ENCODE data around the gene BRD1.
A peak's percentile ranks its signal among the peaks of the same experiment; 100 is the strongest.
"Not testable (repeated sequence)": the region's sequence is repeated elsewhere in the genome, so short reads cannot be mapped to it uniquely, and the experiment has no call there.

BRD1 gene

DNA sequence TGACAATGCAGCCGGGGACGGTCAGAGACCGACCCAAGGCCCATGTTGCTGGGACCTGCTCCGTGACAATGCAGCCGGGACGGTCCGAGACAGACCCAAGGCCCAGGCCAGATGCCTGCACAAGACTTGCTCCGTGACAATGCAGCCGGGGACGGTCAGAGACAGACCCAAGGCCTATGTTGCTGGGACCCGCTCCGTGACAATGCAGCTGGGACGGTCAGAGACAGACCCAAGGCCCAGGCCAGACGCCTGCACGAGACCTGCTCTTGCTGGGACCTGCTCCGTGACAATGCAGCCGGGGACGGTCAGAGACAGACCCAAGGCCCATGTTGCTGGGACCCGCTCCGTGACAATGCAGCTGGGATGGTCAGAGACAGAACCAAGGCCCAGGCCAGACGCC is 45.8 kb downstream of the BRD1 start:
- H3K4me3 Mint-ChIP-seq, H3K9me3 Mint-ChIP-seq, H3K27me3 Mint-ChIP-seq, CTCF ChIA-PET, DNase-seq: not testable (repeated sequence)
- peaks cover 36% of the 10 kb centered on the region for H3K36me3 Mint-ChIP-seq
- peak overlapping the region; percentile 72 for H3K27ac Mint-ChIP-seq
- peaks cover 20% of the 10 kb centered on the region for H3K4me1 Mint-ChIP-seq

DNA sequence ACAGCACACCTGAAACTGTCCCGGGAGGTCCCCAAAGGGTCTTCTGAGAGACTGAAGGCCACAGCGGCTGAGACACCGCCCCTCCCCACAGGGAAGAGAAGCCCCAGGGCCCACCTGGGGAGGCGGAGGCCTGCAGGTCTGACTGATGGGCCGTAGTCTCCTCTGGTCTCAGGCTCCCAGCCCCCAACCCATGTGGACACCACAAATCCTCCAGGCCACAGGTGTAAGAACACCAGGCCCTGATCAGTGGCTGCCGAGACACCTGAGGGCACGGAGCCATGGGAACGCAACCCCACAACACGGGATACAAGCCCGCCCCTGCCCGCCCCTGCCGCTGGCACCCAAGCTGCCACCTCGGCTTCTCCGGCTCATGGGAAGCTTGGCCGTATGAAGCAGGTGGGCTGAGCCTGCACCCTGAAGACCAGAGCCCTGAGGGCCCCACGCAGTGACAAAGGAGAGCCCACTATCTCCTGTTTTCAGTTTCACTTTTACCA is 46.3 kb downstream of the BRD1 start:
- peak overlapping the region; percentile 72 for H3K27ac Mint-ChIP-seq
- no peaks in the 10 kb centered on the region for H3K27me3 Mint-ChIP-seq
- H3K4me3 Mint-ChIP-seq, result no peak overlapping the region
- peaks cover 18% of the 10 kb centered on the region for H3K4me1 Mint-ChIP-seq
- no peaks in the 10 kb centered on the region for H3K9me3 Mint-ChIP-seq
- peaks cover 33% of the 10 kb centered on the region for H3K36me3 Mint-ChIP-seq
- DNase-seq, result no peak
- CTCF ChIA-PET, result no interaction called here

DNA sequence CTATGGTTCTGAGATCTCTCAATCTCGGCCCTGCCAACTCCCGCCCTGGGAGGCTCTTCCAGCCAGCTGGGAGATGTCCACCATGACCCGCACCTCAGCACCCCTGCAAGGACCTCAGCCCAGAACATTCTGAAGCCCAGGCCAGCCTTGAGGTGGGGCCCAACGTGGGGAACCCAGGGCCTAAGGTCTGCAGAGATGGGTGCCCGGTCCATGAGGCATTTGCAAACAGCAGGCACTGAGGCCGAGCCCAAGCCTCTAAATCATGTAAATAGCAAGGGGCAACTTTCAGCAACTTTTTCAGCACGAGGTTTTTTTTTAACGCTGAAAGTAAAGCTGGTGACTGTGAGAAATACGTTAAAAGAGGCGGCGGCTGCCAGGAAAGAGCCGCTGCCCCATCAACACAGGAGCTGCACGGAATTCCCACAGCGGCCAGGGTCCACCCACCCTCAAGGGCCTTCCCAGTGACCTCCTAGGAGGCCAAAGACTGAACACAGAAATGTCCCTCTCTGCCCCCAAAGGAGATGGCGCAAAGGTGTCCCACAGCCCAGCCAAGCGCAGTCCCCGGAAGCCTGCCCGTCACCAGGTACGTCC is 46.9 kb downstream of the BRD1 start:
- CTCF ChIA-PET, result no interaction called here
- peaks cover 30% of the 10 kb centered on the region for H3K36me3 Mint-ChIP-seq
- H3K4me1 Mint-ChIP-seq, result peaks cover 14% of the 10 kb centered on the region
- H3K4me3 Mint-ChIP-seq, result no peak overlapping the region
- H3K9me3 Mint-ChIP-seq, result no peaks in the 10 kb centered on the region
- no peaks in the 10 kb centered on the region for H3K27me3 Mint-ChIP-seq
- H3K27ac Mint-ChIP-seq, result peak overlapping the region; percentile 24
- no peak for DNase-seq

DNA sequence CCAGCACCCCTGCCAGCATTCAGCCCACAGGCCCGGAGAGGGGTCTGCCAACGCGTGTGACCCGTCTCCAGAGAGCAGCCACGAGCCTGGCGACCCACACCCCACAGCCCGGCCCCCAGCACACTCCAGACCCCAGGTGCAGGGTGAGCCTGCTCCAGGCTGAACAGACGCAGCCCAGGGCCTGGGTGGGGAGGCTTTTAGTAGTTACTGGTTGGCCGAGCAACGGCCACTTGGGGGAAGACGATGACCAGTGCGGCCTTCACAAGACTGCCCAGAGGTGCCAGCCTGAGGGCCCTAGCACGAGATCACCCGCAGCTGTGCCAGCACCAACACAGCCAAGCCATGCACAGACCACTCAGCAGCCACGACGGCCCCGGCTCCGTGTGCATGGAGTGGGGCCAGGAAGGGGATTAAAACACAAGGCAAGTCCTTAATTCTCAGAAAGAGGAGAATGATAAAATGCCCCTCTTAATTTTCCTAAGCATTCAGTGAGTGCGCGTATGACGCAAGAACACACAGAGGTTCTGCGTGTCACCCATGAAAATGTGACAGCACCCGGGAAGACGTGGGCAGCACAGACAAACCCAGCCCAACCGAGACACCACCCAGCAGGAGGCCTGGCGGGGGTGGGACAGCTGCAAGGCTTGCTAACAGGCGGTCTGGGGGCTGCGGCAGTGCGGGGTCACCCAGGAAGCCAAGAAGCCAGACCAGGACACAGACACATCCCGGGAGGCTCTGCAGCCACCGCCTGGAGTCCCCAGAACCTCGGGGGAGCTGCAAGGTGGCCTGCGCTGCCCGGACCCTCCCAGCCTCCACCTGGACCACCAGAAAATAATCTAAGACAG is 47.6 kb downstream of the BRD1 start:
- H3K9me3 Mint-ChIP-seq, result no peaks in the 10 kb centered on the region
- no peak for DNase-seq
- CTCF ChIA-PET, result no interaction called here
- H3K4me1 Mint-ChIP-seq, result peaks cover 14% of the 10 kb centered on the region
- H3K36me3 Mint-ChIP-seq, result peaks cover 29% of the 10 kb centered on the region
- no peaks in the 10 kb centered on the region for H3K27me3 Mint-ChIP-seq
- H3K27ac Mint-ChIP-seq, result no peak overlapping the region
- H3K4me3 Mint-ChIP-seq, result no peak overlapping the region

DNA sequence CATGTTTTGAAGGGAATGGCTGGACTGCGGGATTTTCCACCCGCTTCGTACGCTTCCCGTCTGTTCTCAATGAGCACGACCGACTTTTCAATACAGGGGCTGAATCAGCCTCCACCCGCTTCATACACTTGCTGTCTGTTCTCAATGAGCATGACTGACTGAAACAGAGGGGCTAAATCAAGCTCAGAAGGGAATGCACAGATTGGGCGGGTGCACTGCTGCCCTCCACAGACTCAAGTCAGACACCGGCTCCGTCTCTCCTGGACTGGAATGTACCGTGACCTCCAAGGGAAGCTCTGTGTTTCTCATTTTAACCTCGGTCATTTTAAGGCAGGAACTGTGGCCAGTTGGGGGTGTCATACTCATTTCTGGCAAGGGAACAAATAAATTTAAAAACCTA is 48.5 kb downstream of the BRD1 start:
- H3K27me3 Mint-ChIP-seq, result no peaks in the 10 kb centered on the region
- H3K4me3 Mint-ChIP-seq, result no peak overlapping the region
- H3K4me1 Mint-ChIP-seq, result peaks cover 14% of the 10 kb centered on the region
- H3K9me3 Mint-ChIP-seq, result no peaks in the 10 kb centered on the region
- no peak for DNase-seq
- CTCF ChIA-PET, result no interaction called here
- no peak overlapping the region for H3K27ac Mint-ChIP-seq
- peaks cover 33% of the 10 kb centered on the region for H3K36me3 Mint-ChIP-seq

DNA sequence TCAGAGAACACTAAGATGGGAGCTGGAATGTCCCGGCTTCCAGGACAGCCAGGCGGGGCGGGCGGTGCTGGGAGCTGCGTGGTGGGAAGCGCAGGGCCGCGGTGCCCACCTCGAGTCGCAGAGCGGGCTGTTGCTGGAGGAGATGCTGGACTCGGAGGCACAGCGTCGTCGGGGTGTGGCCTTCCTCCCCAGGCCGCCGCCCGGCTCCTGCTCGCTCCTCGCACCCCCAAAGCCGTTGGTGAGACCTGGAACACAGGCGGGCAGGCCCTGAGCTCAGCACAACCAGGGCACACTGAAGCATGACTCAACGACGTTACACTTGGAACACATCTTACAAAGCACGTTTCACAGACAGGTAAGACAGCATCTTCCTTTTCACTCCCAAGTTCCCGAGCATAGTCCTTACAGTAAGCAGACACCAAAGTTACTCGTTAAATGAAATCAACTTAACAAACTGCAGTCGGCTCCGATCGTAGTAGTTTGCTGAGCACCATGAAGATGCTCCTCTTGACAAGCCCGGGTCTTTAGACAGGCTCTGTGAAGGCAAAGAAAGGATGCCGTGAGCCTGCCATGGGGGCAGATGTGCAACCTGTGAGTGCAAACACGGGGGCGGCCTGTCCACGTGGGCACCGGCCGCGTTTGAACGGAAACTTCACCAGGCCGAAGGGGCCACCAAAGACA is 50.0 kb downstream of the BRD1 start:
- Mint-ChIP-seq H3K9me3 (no peaks in the 10 kb centered on the region), H3K27ac (no peak overlapping the region), H3K36me3 (peaks cover 34% of the 10 kb centered on the region), H3K27me3 (no peaks in the 10 kb centered on the region), H3K4me3 (no peak overlapping the region), H3K4me1 (peaks cover 21% of the 10 kb centered on the region)
- CTCF ChIA-PET, result no interaction called here
- no peak for DNase-seq

DNA sequence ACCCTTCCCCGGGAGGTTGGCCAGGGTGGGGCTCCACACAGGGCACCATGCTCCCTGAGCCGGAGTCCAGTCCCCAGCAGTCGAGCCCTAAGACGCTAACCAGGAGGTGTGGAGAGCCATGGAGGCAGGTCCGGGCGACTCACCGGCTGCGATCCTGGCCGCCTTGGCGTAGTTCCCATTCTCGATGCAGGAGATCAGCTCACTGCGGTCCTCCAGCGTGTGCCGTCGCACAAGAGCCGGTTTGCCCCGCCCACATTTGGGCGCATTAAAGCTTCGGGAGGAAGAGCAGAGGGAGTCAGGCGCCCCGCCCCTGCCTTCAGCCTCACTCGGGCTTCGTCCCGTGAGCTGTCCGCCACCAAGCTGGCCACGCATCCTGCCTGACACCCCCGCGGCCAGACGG is 50.8 kb downstream of the BRD1 start:
- Mint-ChIP-seq H3K4me3 (no peak overlapping the region), H3K36me3 (peaks cover 37% of the 10 kb centered on the region), H3K4me1 (peaks cover 20% of the 10 kb centered on the region), H3K27ac (no peak overlapping the region), H3K27me3 (no peaks in the 10 kb centered on the region), H3K9me3 (no peaks in the 10 kb centered on the region)
- CTCF ChIA-PET, result no interaction called here
- DNase-seq, result no peak

DNA sequence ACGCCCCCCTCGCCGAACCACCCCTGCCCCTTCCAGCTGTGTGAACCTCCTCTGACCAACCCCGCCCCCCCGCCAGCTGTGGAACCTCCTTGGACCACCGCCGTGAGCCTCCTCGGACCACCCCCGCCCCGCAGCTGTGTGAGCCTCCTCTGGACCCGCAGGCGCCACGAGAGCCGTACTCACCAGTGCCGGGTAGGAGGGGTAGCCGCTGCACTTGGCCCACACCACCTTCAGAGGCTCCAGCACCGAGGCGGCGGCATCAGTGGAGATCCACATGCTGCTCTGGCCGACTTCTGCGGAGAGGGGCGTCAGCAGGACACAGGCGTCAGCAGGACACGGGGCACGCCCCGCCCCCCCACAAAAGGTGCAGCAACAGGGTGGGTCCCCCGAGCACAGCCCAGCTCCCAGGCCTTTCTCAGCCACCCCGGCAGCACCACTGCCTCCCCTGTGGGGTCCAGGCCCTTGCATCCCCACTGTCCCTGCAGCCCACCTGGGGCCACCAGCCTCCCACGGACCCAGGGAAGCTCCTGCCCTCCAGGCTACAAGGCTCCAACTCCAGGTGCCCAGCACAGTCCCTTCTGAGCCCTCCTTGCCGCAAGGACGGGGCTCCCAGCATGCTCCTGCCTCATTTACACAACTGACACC is 51.7 kb downstream of the BRD1 start:
- Mint-ChIP-seq H3K9me3 (no peaks in the 10 kb centered on the region), H3K4me3 (no peak overlapping the region), H3K4me1 (peaks cover 18% of the 10 kb centered on the region), H3K27ac (no peak overlapping the region), H3K27me3 (no peaks in the 10 kb centered on the region), H3K36me3 (peaks cover 34% of the 10 kb centered on the region)
- DNase-seq, result no peak
- CTCF ChIA-PET, result interaction anchor here (1.2 kb wide), 1 partner anchor 9 kb away, joined by 3 read pairs; no protein-coding TSS in a partner anchor

DNA sequence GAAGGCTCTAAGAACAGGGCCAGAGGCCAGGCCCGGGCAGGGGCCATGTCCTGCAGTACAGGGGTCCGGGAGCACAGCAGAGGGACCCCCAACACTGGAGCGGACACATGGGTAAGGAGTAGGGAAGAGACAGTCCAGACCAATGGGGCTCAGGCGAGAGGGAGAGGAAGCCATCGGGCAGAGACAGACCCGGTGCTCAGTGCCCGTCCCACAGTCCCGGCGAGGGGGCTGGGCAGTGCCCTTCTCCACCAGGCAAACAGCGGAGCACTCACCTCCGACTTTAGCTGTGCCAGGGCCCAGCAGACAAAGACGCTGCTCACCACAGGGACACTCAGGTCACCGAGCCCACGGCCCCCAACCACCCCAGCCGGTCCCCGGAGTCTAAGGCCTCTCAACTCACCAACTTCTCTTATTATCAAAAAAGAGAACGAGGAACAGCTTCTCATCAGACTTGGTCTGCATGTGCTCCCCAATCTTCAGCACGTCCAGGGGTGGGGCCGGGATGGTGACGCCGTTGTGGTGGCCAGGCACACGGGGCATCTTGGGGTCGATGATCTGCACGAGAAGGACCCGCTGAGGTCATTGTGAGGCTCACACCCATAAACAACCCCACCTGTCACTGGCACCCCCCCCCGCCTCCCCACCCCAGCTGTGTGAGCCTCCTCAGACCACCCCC is 52.3 kb downstream of the BRD1 start:
- Mint-ChIP-seq H3K27ac (no peak overlapping the region), H3K9me3 (no peaks in the 10 kb centered on the region), H3K27me3 (no peaks in the 10 kb centered on the region), H3K36me3 (peaks cover 34% of the 10 kb centered on the region), H3K4me1 (peaks cover 24% of the 10 kb centered on the region), H3K4me3 (no peak overlapping the region)
- CTCF ChIA-PET, result interaction anchor here (1.2 kb wide), 1 partner anchor 8 kb away, joined by 3 read pairs; no protein-coding TSS in a partner anchor
- no peak for DNase-seq

DNA sequence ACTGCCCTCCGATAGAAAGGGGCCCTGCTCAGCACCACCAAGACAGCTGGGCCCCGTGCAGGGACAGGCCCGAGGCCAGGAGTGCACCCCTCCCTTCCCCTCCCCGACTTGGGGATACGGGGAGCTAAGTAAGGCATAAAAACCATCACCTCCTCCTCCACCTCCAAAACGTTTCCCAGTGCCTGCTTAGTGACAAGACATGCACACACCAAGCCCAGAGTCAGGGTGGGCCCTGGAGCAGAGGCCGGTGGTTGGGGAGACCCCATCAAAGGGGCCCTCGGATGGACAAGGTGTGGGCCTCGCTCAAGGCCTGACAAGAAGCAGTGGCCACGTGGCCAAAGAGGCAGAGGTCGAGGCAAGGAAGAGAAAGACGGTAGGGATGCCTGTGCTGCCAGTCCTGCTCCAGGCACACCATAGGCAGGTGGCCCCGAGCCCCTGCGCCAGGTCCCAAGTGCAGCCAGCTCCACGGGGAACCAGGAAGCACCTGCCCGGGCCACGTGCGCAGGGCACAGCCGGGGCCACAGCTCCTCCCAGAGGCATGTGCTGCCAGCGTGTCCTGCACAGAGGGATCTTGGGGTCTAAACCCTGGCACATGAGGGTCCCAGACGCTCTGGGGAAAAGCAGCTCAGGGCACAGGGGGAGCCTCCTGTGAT is 53.0 kb downstream of the BRD1 start:
- CTCF ChIA-PET, result interaction anchor here (0.7 to 1.2 kb wide), 2 partner anchors 7 to 189 kb away, joined by 3 read pairs; no protein-coding TSS in a partner anchor
- no peak for DNase-seq
- Mint-ChIP-seq H3K27me3 (no peaks in the 10 kb centered on the region), H3K4me1 (peaks cover 25% of the 10 kb centered on the region), H3K4me3 (no peak overlapping the region), H3K36me3 (peaks cover 34% of the 10 kb centered on the region), H3K27ac (no peak overlapping the region), H3K9me3 (no peaks in the 10 kb centered on the region)

DNA sequence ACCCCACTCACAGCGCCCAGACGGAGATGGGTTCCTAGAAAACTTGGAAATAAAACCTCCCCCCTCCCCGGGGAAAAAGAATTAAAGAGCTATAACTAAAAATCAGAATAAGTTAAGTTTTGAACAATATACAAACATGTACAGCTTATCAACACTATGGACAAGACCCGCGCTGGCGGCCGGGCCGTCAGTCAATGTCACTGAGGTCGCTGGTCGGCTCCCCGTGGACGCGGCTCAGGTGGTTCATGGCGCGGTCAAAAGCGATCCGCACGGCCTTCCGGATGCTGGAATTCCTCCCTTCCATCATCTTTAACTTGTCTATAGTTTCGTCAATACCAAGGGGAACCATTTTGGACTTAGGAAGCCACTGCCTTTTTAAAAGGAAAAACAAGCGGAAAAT is 53.6 kb downstream of the BRD1 start:
- H3K27ac Mint-ChIP-seq, result no peak overlapping the region
- H3K36me3 Mint-ChIP-seq, result peaks cover 34% of the 10 kb centered on the region
- CTCF ChIA-PET, result interaction anchor here (0.7 kb wide), 1 partner anchor 190 kb away, joined by 3 read pairs; no protein-coding TSS in a partner anchor
- H3K4me3 Mint-ChIP-seq, result no peak overlapping the region
- H3K9me3 Mint-ChIP-seq, result no peaks in the 10 kb centered on the region
- H3K4me1 Mint-ChIP-seq, result peaks cover 25% of the 10 kb centered on the region
- no peak for DNase-seq
- no peaks in the 10 kb centered on the region for H3K27me3 Mint-ChIP-seq

DNA sequence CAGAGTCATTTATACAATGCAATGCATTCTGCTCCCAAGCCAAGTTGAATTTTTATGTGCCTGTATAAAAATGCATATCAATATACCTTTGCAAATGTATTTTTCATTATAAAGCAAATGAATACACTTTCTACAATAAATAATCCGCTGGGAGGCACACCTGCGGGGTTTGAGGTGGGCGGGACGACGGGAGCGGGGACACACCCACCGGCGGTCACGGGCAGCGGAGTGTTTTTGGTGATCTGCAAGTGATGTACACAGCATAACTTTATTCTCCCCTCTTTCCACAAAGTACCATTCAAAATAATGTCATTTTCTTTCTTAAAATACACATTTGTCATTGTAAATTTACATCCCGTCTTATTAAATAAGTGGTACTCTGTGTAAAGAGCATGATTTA is 54.1 kb downstream of the BRD1 start:
- H3K9me3 Mint-ChIP-seq, result no peaks in the 10 kb centered on the region
- CTCF ChIA-PET, result interaction anchor here (0.7 kb wide), 1 partner anchor 190 kb away, joined by 3 read pairs; no protein-coding TSS in a partner anchor
- H3K4me3 Mint-ChIP-seq, result no peak overlapping the region
- H3K27ac Mint-ChIP-seq, result peak overlapping the region; percentile 9
- DNase-seq, result no peak
- H3K27me3 Mint-ChIP-seq, result no peaks in the 10 kb centered on the region
- peaks cover 34% of the 10 kb centered on the region for H3K36me3 Mint-ChIP-seq
- H3K4me1 Mint-ChIP-seq, result peaks cover 25% of the 10 kb centered on the region

DNA sequence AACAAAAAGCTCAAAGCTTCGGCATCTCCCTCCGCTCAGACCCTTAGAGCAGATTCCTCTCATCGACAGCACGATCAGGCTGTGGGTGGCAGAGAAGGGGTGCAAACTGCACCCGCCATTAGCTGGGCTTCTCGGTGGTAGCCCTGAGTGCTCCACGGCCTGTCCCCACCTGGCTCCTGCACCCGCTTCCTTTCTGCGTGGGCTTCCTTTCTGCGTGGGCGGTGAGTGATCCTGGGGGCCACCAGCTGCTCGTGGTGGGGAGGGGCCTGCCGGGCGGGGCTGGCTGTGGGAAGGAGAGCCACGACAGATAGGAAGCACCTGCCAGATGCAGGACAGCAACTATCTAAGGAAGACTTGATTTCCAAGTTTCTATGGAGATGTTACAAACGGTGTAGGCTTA is 55.0 kb downstream of the BRD1 start:
- Mint-ChIP-seq H3K36me3 (peaks cover 28% of the 10 kb centered on the region), H3K4me1 (peaks cover 27% of the 10 kb centered on the region), H3K9me3 (no peaks in the 10 kb centered on the region), H3K27ac (no peak overlapping the region), H3K27me3 (peaks cover 3% of the 10 kb centered on the region), H3K4me3 (no peak overlapping the region)
- no peak for DNase-seq
- CTCF ChIA-PET, result no interaction called here
